HEK293 (cell line): Measurements from ENCODE around the gene FCN1.

Source experiments
- CTCF ChIA-PET: fragments of 350-600 bp; formaldehyde crosslinking; extraction: SDS; loops from one replicate; lab custom pipeline; 2021; ENCODE audit warnings: antibody characterized with exemption; lab: Yijun Ruan, JAX
- POLR2A ChIA-PET: fragments of 300-600 bp; formaldehyde crosslinking; extraction: SDS; loops from one replicate; lab custom pipeline; 2020; ENCODE audit warnings: antibody characterized with exemption, inconsistent platforms; lab: Yijun Ruan, JAX
- H3K27ac ChIP-seq: fragments of 200-500 bp; sonication (Bioruptor generic); 2 replicates; pipeline ENCODE4 v1.5.1; 2014; ENCODE audit warnings: low read depth, low read length, control low read depth, inconsistent platforms; ENCODE audit errors: extremely low read depth
- H3K36me3 ChIP-seq, 2 experiments: fragments of 200-500 bp in 1 of 2; sonication (Bioruptor generic) in 1 of 2; 1 replicate in 1 of 2; 2 replicates in 1 of 2; pipeline ENCODE4 v1.5.1; 2014 to 2017; ENCODE audit warnings: inconsistent platforms in 2 of 2, low read length in 2 of 2; ENCODE audit not compliant: control insufficient read depth in 2 of 2, insufficient read depth in 1 of 2
- H3K4me1 ChIP-seq: fragments of 200-500 bp; sonication (Bioruptor generic); 2 replicates; pipeline ENCODE4 v1.5.1; 2014; ENCODE audit warnings: mild to moderate bottlenecking, low read length, inconsistent platforms; ENCODE audit not compliant: control insufficient read depth, insufficient read depth
- H3K4me3 ChIP-seq: 2 replicates; pipeline ENCODE4 v1.5.1; 2011; ENCODE audit warnings: low read depth, mild to moderate bottlenecking, control low read depth, low read length, moderate library complexity
- H3K9me3 ChIP-seq: fragments of 200-500 bp; sonication (Bioruptor generic); 2 replicates; pipeline ENCODE4 v1.5.1; 2014; ENCODE audit warnings: low read depth, low read length, inconsistent platforms; ENCODE audit not compliant: control insufficient read depth, insufficient read depth
- FEZF1 ChIP-seq: fragments of 450-650 bp; formaldehyde crosslinking; IDR thresholded peaks from 2 replicates; pipeline ENCODE4 v1.5.1; 2016; ENCODE audit warnings: missing biosample characterization, missing genetic modification characterization
- HOXD13 ChIP-seq: sonication (generic); formaldehyde crosslinking; IDR thresholded peaks from 2 replicates; pipeline ENCODE4 v1.8.0; 2022; ENCODE audit warnings: missing genetic modification reagents, borderline replicate concordance
- MYNN ChIP-seq: fragments of 450-650 bp; formaldehyde crosslinking; IDR thresholded peaks from 2 replicates; pipeline ENCODE4 v1.5.1; 2016; ENCODE audit warnings: missing biosample characterization, missing genetic modification characterization, borderline replicate concordance
- ZNF155 ChIP-seq: fragments of 450-650 bp; formaldehyde crosslinking; IDR thresholded peaks from 2 replicates; pipeline ENCODE4 v1.5.1; 2016; ENCODE audit warnings: missing biosample characterization, missing genetic modification characterization
- ZNF23 ChIP-seq: fragments of 450-650 bp; formaldehyde crosslinking; IDR thresholded peaks from 2 replicates; pipeline ENCODE4 v1.5.1; 2016; ENCODE audit warnings: missing biosample characterization, missing genetic modification characterization, borderline replicate concordance
- ZNF311 ChIP-seq: fragments of 450-650 bp; formaldehyde crosslinking; IDR thresholded peaks from 2 replicates; pipeline ENCODE4 v1.5.1; 2017; ENCODE audit warnings: missing biosample characterization, missing genetic modification characterization, borderline replicate concordance
- ZNF335 ChIP-seq: fragments of 450-650 bp; formaldehyde crosslinking; conservative IDR thresholded peaks from 2 replicates; pipeline ENCODE4 v1.5.1; 2016; ENCODE audit warnings: missing biosample characterization, missing genetic modification characterization
- ZNF341 ChIP-seq: fragments of 450-650 bp; formaldehyde crosslinking; IDR thresholded peaks from 2 replicates; pipeline ENCODE4; 2016; ENCODE audit warnings: low read depth, missing biosample characterization, missing genetic modification characterization
- ZNF394 ChIP-seq: fragments of 450-650 bp; formaldehyde crosslinking; IDR thresholded peaks from 2 replicates; pipeline ENCODE4 v1.5.1; 2016; ENCODE audit warnings: missing biosample characterization, missing genetic modification characterization, mild to moderate bottlenecking, moderate library complexity, borderline replicate concordance
- ZNF670 ChIP-seq: fragments of 450-650 bp; formaldehyde crosslinking; IDR thresholded peaks from 2 replicates; pipeline ENCODE4 v1.5.1; 2016; ENCODE audit warnings: missing biosample characterization, missing genetic modification characterization, low read depth
- ZNF677 ChIP-seq: fragments of 450-650 bp; IDR thresholded peaks from 2 replicates; pipeline ENCODE4 v1.5.0; 2018; ENCODE audit warnings: missing biosample characterization, mild to moderate bottlenecking, missing genetic modification characterization, moderate library complexity
- ZNF768 ChIP-seq: fragments of 450-650 bp; formaldehyde crosslinking; IDR thresholded peaks from 2 replicates; pipeline ENCODE4 v1.5.1; 2018; ENCODE audit warnings: missing biosample characterization, mild to moderate bottlenecking, missing genetic modification characterization
- ZXDB ChIP-seq: fragments of 450-650 bp; formaldehyde crosslinking; IDR thresholded peaks from 2 replicates; pipeline ENCODE4 v1.5.1; 2016; ENCODE audit warnings: missing biosample characterization, missing genetic modification characterization
- TF ChIP-seq, protein P1 (sequence below): fragments of 450-650 bp; formaldehyde crosslinking; IDR thresholded peaks from 2 replicates; pipeline ENCODE4 v1.5.1; 2016; ENCODE audit warnings: missing biosample characterization, missing genetic modification characterization
- TF ChIP-seq, protein P2 (sequence below): fragments of 450-650 bp; formaldehyde crosslinking; IDR thresholded peaks from 2 replicates; pipeline ENCODE4 v1.5.1; 2017; ENCODE audit warnings: missing biosample characterization, missing genetic modification characterization
- TF ChIP-seq, protein P3 (sequence below): fragments of 450-650 bp; formaldehyde crosslinking; IDR thresholded peaks from 2 replicates; pipeline ENCODE4 v1.5.1; 2016; ENCODE audit warnings: missing biosample characterization, missing genetic modification characterization
- TF ChIP-seq, protein P4 (sequence below): fragments of 450-650 bp; formaldehyde crosslinking; conservative IDR thresholded peaks from 2 replicates; pipeline ENCODE4 v1.5.1; 2016; ENCODE audit warnings: low read depth, missing biosample characterization, missing genetic modification characterization
- TF ChIP-seq, protein P5 (sequence below): sonication (generic); formaldehyde crosslinking; IDR thresholded peaks from 2 replicates; pipeline ENCODE4 v1.8.1; 2022; ENCODE audit warnings: mild to moderate bottlenecking, moderate library complexity, missing genetic modification reagents

FCN1 gene

DNA sequence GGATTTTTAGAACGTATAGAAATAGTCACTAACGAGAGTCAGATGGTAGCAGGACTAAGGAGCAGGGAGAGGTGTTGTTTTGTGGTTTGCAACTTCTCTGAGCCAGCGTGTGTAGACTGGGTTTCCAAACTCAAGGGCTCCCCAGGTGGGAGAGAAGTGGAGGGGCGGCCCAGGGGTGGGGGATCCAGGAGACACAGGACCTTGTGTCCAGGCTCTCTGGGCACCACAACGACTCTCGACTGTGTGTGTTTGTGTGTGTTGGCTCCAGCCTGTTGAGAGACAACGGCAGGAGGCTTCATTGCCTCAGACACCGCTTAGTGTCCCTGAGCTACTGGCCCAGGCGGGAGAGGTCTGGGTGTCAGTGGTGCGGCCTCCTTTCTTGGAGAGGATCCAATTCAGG lies 934 bp upstream of the FCN1 start:
- Histone ChIP-seq H3K36me3 (no peaks in the 10 kb centered on the region), H3K27ac (no peak overlapping the region), H3K9me3 (no peaks in the 10 kb centered on the region; the same call in 1 of the 2 replicates), H3K4me1 (no peaks in the 10 kb centered on the region), H3K4me3 (no peak overlapping the region)
- POLR2A ChIA-PET = no interaction called here
- TF ChIP-seq ZNF23 (no peak), ZNF670 (tag by site-specific recombination) (no peak), ZNF335 (tag by site-specific recombination) (no peak)
- CTCF ChIA-PET = interaction anchor here (0.6 kb wide), 1 partner anchor 733 kb away, joined by 3 read pairs; no protein-coding TSS in a partner anchor

DNA sequence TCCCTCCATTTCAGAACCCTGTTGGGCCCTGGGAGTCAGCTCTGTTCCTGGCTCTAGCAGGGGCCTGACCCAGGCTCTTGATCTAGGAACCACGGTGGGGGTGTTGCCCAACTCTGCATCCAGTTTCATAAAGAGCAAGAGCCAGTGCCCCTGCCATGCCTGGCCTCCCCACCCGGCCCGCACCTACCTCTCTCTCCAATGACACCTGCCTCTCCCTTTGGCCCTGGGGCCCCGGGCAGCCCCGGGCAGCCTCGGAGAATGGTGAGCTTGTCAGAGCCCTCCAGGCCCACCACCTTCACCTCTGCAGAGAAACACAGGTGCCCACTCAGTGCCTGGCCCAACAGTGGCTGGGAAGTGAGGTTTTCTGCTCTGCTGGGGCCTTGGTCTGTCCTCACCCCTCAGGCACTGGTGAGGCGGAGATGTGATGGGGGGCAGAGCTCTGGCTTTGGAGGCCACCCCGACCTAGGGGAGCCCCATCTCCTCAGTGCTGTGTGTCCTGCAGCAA lies 1.5 kb downstream of the FCN1 start:
- CTCF ChIA-PET = interaction anchor here (1.6 kb wide), 1 partner anchor 19 kb away, joined by 6 read pairs; no protein-coding TSS in a partner anchor

DNA sequence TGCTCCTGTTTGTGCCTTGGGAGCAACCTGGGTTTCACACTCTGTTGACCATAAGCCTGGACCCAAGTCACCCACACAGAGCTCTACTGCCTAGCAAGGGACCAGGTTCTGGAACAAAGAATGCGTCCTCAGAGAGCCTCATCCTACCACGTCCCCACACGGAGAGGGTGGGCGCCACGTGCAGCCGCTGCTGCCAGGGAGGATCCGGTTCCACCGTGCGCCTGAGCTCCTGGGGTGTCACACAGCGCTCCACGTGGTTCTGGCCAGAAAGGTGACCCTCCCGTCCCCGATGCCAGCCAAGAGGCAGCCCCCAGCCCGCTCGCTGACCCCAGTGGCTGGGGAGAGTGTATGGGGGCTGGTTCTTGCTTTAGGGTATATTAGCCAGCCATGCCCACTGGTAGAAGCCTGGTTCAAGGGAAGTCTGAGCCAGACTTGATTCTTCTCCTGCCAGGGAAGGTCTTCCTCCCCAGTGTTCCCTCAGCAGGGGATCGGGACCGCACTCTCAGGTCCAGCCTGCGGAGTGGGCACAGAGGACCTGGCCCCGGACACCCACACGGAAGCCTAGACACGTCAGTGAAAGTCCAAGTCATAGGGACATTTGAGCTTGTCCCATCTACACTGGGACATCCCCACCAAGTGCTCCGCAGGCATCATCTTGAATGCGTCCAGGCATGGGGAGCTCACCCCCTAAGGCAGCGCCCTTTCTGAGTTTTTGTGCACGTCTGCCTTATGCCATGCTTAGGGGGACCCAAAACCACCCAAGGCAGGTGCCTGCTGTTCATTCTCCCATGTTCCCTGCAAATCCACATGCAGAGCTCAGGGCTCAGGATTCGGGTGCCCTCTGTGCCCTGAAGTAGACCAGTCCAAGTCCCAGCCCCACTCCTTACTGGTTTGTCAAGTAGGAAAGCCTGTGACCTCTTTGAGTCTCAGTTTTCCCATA lies 2.4 kb downstream of the FCN1 start:
- POLR2A ChIA-PET = no interaction called here
- Histone ChIP-seq H3K4me3 (no peak overlapping the region), H3K4me1 (no peaks in the 10 kb centered on the region), H3K27ac (no peak overlapping the region), H3K36me3 (no peaks in the 10 kb centered on the region), H3K9me3 (no peaks in the 10 kb centered on the region; the same call in 1 of the 2 replicates)
- CTCF ChIA-PET = interaction anchor here (1.6 kb wide), 1 partner anchor 18 kb away, joined by 6 read pairs; no protein-coding TSS in a partner anchor
- TF ChIP-seq FEZF1 (tag by site-specific recombination) (no peak), MYNN (no peak), ZNF341 (tag by site-specific recombination) (no peak), ZNF677 (tag by site-specific recombination) (no peak), HOXD13 (no peak)
- TF ChIP-seq, protein P1, sequence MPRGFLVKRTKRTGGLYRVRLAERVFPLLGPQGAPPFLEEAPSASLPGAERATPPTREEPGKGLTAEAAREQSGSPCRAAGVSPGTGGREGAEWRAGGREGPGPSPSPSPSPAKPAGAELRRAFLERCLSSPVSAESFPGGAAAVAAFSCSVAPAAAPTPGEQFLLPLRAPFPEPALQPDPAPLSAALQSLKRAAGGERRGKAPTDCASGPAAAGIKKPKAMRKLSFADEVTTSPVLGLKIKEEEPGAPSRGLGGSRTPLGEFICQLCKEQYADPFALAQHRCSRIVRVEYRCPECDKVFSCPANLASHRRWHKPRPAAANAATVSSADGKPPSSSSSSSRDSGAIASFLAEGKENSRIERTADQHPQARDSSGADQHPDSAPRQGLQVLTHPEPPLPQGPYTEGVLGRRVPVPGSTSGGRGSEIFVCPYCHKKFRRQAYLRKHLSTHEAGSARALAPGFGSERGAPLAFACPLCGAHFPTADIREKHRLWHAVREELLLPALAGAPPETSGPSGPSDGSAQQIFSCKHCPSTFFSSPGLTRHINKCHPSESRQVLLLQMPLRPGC = no peak
- TF ChIP-seq, protein P2, sequence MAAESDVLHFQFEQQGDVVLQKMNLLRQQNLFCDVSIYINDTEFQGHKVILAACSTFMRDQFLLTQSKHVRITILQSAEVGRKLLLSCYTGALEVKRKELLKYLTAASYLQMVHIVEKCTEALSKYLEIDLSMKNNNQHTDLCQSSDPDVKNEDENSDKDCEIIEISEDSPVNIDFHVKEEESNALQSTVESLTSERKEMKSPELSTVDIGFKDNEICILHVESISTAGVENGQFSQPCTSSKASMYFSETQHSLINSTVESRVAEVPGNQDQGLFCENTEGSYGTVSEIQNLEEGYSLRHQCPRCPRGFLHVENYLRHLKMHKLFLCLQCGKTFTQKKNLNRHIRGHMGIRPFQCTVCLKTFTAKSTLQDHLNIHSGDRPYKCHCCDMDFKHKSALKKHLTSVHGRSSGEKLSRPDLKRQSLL (tag by site-specific recombination) = no peak
- TF ChIP-seq, protein P3, sequence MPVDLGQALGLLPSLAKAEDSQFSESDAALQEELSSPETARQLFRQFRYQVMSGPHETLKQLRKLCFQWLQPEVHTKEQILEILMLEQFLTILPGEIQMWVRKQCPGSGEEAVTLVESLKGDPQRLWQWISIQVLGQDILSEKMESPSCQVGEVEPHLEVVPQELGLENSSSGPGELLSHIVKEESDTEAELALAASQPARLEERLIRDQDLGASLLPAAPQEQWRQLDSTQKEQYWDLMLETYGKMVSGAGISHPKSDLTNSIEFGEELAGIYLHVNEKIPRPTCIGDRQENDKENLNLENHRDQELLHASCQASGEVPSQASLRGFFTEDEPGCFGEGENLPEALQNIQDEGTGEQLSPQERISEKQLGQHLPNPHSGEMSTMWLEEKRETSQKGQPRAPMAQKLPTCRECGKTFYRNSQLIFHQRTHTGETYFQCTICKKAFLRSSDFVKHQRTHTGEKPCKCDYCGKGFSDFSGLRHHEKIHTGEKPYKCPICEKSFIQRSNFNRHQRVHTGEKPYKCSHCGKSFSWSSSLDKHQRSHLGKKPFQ (tag by site-specific recombination) = no peak
- TF ChIP-seq, protein P4, sequence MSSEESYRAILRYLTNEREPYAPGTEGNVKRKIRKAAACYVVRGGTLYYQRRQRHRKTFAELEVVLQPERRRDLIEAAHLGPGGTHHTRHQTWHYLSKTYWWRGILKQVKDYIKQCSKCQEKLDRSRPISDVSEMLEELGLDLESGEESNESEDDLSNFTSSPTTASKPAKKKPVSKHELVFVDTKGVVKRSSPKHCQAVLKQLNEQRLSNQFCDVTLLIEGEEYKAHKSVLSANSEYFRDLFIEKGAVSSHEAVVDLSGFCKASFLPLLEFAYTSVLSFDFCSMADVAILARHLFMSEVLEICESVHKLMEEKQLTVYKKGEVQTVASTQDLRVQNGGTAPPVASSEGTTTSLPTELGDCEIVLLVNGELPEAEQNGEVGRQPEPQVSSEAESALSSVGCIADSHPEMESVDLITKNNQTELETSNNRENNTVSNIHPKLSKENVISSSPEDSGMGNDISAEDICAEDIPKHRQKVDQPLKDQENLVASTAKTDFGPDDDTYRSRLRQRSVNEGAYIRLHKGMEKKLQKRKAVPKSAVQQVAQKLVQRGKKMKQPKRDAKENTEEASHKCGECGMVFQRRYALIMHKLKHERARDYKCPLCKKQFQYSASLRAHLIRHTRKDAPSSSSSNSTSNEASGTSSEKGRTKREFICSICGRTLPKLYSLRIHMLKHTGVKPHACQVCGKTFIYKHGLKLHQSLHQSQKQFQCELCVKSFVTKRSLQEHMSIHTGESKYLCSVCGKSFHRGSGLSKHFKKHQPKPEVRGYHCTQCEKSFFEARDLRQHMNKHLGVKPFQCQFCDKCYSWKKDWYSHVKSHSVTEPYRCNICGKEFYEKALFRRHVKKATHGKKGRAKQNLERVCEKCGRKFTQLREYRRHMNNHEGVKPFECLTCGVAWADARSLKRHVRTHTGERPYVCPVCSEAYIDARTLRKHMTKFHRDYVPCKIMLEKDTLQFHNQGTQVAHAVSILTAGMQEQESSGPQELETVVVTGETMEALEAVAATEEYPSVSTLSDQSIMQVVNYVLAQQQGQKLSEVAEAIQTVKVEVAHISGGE = no peak

More for the DNA sequence above, 1.5 kb downstream of the FCN1 start:
- POLR2A ChIA-PET = no interaction called here
- no peak overlapping the region for H3K4me3 ChIP-seq
- H3K4me1 ChIP-seq = no peaks in the 10 kb centered on the region
- H3K27ac ChIP-seq = no peak overlapping the region
- H3K36me3 ChIP-seq = no peaks in the 10 kb centered on the region
- TF ChIP-seq ZNF311 (no peak), ZNF670 (tag by site-specific recombination) (no peak), ZNF394 (tag by site-specific recombination) (no peak), ZNF768 (tag by site-specific recombination) (no peak), ZXDB (no peak), ZNF155 (tag by site-specific recombination) (no peak)
- TF ChIP-seq, protein P5, sequence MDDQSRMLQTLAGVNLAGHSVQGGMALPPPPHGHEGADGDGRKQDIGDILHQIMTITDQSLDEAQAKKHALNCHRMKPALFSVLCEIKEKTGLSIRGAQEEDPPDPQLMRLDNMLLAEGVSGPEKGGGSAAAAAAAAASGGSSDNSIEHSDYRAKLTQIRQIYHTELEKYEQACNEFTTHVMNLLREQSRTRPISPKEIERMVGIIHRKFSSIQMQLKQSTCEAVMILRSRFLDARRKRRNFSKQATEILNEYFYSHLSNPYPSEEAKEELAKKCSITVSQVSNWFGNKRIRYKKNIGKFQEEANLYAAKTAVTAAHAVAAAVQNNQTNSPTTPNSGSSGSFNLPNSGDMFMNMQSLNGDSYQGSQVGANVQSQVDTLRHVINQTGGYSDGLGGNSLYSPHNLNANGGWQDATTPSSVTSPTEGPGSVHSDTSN (CRISPR knock-in tag) = no peak
- H3K9me3 ChIP-seq = no peaks in the 10 kb centered on the region; the same call in 1 of the 2 replicates
